ENCODE results near the gene ATP5MC2.
"Not testable (repeated sequence)": the region's sequence is repeated elsewhere in the genome, so short reads cannot be mapped to it uniquely, and the experiment has no call there.

The ATP5MC2 gene

GRCh38 chr12:53688134-53688533 is 12.3 kb upstream of the ATP5MC2 start:
- no peak for DNase-seq

GRCh38 chr12:53686436-53686835 is 10.6 kb upstream of the ATP5MC2 start:
- no peak for DNase-seq

- no peak for DNase-seq
These were observed 8.9 kb upstream of the ATP5MC2 start for GRCh38 chr12:53684654-53685220.

GRCh38 chr12:53683983-53684382 is 8.1 kb upstream of the ATP5MC2 start:
- DNase-seq = no peak

- no peak for DNase-seq
These were observed 7.6 kb upstream of the ATP5MC2 start for GRCh38 chr12:53683494-53683893.

- not testable (repeated sequence) for DNase-seq
These were observed 4.2 kb upstream of the ATP5MC2 start for GRCh38 chr12:53680061-53680460.

- no peak for DNase-seq
These were observed 1.9 kb upstream of the ATP5MC2 start for GRCh38 chr12:53677800-53678148.

- no peak for DNase-seq
These were observed 1.3 kb upstream of the ATP5MC2 start for GRCh38 chr12:53677016-53677799.

- peak; percentile 68 for DNase-seq
These were observed 753 bp upstream of the ATP5MC2 start for GRCh38 chr12:53676656-53677015.

GRCh38 chr12:53674977-53675700 is 744 bp downstream of the ATP5MC2 start:
- DNase-seq = no peak

GRCh38 chr12:53670971-53671370 is 4.9 kb downstream of the ATP5MC2 start:
- no peak for DNase-seq

GRCh38 chr12:53670308-53670707 is 5.6 kb downstream of the ATP5MC2 start:
- no peak for DNase-seq

GRCh38 chr12:53667080-53667479 is 8.8 kb downstream of the ATP5MC2 start:
- no peak for DNase-seq

- no peak for DNase-seq
These were observed 10.9 kb downstream of the ATP5MC2 start for GRCh38 chr12:53664936-53665335.

- DNase-seq = no peak
These were observed 11.7 kb downstream of the ATP5MC2 start for GRCh38 chr12:53664191-53664590.

- DNase-seq = no peak
These were observed 15.8 kb downstream of the ATP5MC2 start for GRCh38 chr12:53660041-53660440.

GRCh38 chr12:53659571-53659981 is 16.3 kb downstream of the ATP5MC2 start:
- DNase-seq = no peak

GRCh38 chr12:53659011-53659551 is 16.8 kb downstream of the ATP5MC2 start:
- DNase-seq = no peak

GRCh38 chr12:53657041-53657440 is 18.8 kb downstream of the ATP5MC2 start:
- no peak for DNase-seq

- DNase-seq = no peak
These were observed 22.3 kb downstream of the ATP5MC2 start for GRCh38 chr12:53653595-53653994.

- no peak for DNase-seq
These were observed 23.5 kb downstream of the ATP5MC2 start for GRCh38 chr12:53652366-53652765.

GRCh38 chr12:53651737-53652136 is 24.1 kb downstream of the ATP5MC2 start:
- no peak for DNase-seq

GRCh38 chr12:53646300-53646699 is 29.6 kb downstream of the ATP5MC2 start:
- DNase-seq = not testable (repeated sequence)

GRCh38 chr12:53645165-53645564 is 30.7 kb downstream of the ATP5MC2 start:
- no peak for DNase-seq
